GM12878 (cell line): ENCODE measurements around the gene RNPC3. TPM values are rescaled to one million over a fixed set of nuclear protein-coding genes. Genes with fewer than 3 reads are reported as not detected.

Source experiments
- ATAC-seq: fragments of 200-7000 bp; cut with Tn5 transposase; 3 replicates; pipeline ENCODE4 v1.9.1; 2020; ENCODE audit warnings: mild to moderate bottlenecking, moderate library complexity
- BruUV-seq: library from RNA; stranded (reverse); fragments of 400-500 nt; replicated peaks from 2 replicates; lab custom pipeline; 2021; lab: Mats Ljungman, UMichigan
- CTCF ChIA-PET: fragments of 300-600 bp; sonication (Branson Sonifier 250); formaldehyde crosslinking; extraction: SDS; loops from one replicate; lab custom pipeline; 2021; ENCODE audit warnings: inconsistent platforms; lab: Yijun Ruan, JAX
- POLR2A ChIA-PET: fragments of 350-600 bp; formaldehyde crosslinking; extraction: SDS; loops from one replicate; lab custom pipeline; 2021; ENCODE audit warnings: inconsistent platforms; lab: Charles Lee
- RAD21 ChIA-PET: fragments of 300-600 bp; sonication (Branson Sonifier 250); formaldehyde crosslinking; loops from one replicate; lab custom pipeline; 2023; ENCODE audit warnings: antibody characterized with exemption; ENCODE audit not compliant: unreplicated experiment; lab: Charles Lee
- SMC1A ChIA-PET: fragments of 300-600 bp; sonication (Branson Sonifier 250); formaldehyde crosslinking; loops from one replicate; lab custom pipeline; 2023; ENCODE audit not compliant: unreplicated experiment, uncharacterized antibody; lab: Charles Lee
- DNase-seq: peaks from one replicate; pipeline ENCODE4 v3.0.0-alpha.2; 2011; ENCODE audit warnings: low read depth, low spot score
- FAIRE-seq: peaks from 3 replicates; lab custom pipeline; 2011; peaks lifted over from hg19 to GRCh38; lab: Jason Lieb, UNC
- H2AFZ ChIP-seq: 2 replicates; pipeline ENCODE4 v1.6.0; 2011; ENCODE audit warnings: low read depth, low read length, control low read depth; ENCODE audit not compliant: control insufficient read depth
- H3K27ac ChIP-seq: 2 replicates; pipeline ENCODE4 v1.5.1; 2011; ENCODE audit warnings: control low read depth; ENCODE audit not compliant: control insufficient read depth, insufficient read depth
- H3K27me3 ChIP-seq, 2 experiments: replicated peaks in 1 of 2; 2 replicates each; pipeline versions ENCODE4 v1.6.0 to v1.6.1; 2011; ENCODE audit warnings: low read length in 1 of 2; ENCODE audit not compliant: control insufficient read depth in 2 of 2, insufficient read depth in 2 of 2
- H3K36me3 ChIP-seq, 2 experiments: 2 replicates each; pipeline ENCODE4 v1.5.1; 2011; ENCODE audit warnings: low read length in 1 of 2; ENCODE audit not compliant: control insufficient read depth in 2 of 2, insufficient read depth in 2 of 2
- H3K4me1 ChIP-seq: 2 replicates; pipeline ENCODE4 v1.6.1; 2011; ENCODE audit warnings: mild to moderate bottlenecking, low read length, moderate library complexity, mixed read lengths; ENCODE audit not compliant: control insufficient read depth, insufficient read depth
- H3K4me2 ChIP-seq: 2 replicates; pipeline ENCODE4 v1.6.0; 2011; ENCODE audit warnings: control low read depth; ENCODE audit not compliant: control insufficient read depth, insufficient read depth
- H3K4me3 ChIP-seq: fragments of 200-600 bp; sonication (generic); 2 replicates; pipeline ENCODE4 v1.5.1; 2016
- H3K79me2 ChIP-seq: 2 replicates; pipeline ENCODE4 v1.6.0; 2011; ENCODE audit warnings: low read length; ENCODE audit not compliant: control insufficient read depth, insufficient read depth
- H3K9ac ChIP-seq: 2 replicates; pipeline ENCODE4 v1.8.0; 2011; ENCODE audit warnings: low read length, control low read depth, mixed read lengths; ENCODE audit not compliant: control insufficient read depth, insufficient read depth
- H3K9me3 ChIP-seq: replicated peaks from 3 replicates; pipeline ENCODE4 v1.5.1; 2011; ENCODE audit warnings: mild to moderate bottlenecking, low read length; ENCODE audit not compliant: control insufficient read depth, insufficient read depth
- H4K20me1 ChIP-seq: 2 replicates; pipeline ENCODE4 v1.6.0; 2011; ENCODE audit not compliant: control insufficient read depth, insufficient read depth
- FOS ChIP-seq: IDR thresholded peaks from 3 replicates; pipeline ENCODE4 v1.6.1; 2011; ENCODE audit warnings: borderline replicate concordance; ENCODE audit not compliant: insufficient read length; ENCODE audit errors: extremely low read depth
- GATAD2B ChIP-seq: fragments of 450-650 bp; conservative IDR thresholded peaks from 2 replicates; pipeline ENCODE4 v1.6.1; 2017; ENCODE audit warnings: low read depth, mild to moderate bottlenecking, moderate library complexity
- HCFC1 ChIP-seq: fragments of 150-350 bp; IDR thresholded peaks from 2 replicates; pipeline ENCODE4 v1.6.1; 2014; ENCODE audit warnings: low read length
- NFYB ChIP-seq: IDR thresholded peaks from 2 replicates; pipeline ENCODE4 v1.6.1; 2011; ENCODE audit warnings: low read depth, mild to moderate bottlenecking, low read length, improper control_type of control experiment, moderate library complexity; ENCODE audit not compliant: insufficient read depth
- NR2C1 ChIP-seq: fragments of 450-650 bp; IDR thresholded peaks from 2 replicates; pipeline ENCODE4 v1.6.1; 2017; ENCODE audit warnings: antibody characterized with exemption, mild to moderate bottlenecking, moderate library complexity
- PAX5 ChIP-seq: IDR thresholded peaks from 2 replicates; pipeline ENCODE4 v1.6.1; 2011; ENCODE audit warnings: low read depth, low read length, borderline replicate concordance
- SMARCA5 ChIP-seq: fragments of 450-650 bp; IDR thresholded peaks from 2 replicates; pipeline ENCODE4 v1.6.1; 2017; ENCODE audit warnings: mild to moderate bottlenecking
- ZBTB40 ChIP-seq: fragments of 450-650 bp; IDR thresholded peaks from 2 replicates; pipeline ENCODE4 v1.6.1; 2016; ENCODE audit warnings: mild to moderate bottlenecking, moderate library complexity, borderline replicate concordance
- WGBS: methylation state at CpG from one replicate; pipeline ENCODE4 v1.1.6; 2016; ENCODE audit warnings: low lambda C conversion rate; ENCODE audit not compliant: insufficient replicate concordance, insufficient coverage; ENCODE audit errors: missing lambda C conversion rate; 5-methylcytosine and 5-hydroxymethylcytosine counted together
- in situ Hi-C: fragments of 300-500 bp; cut with MboI; formaldehyde crosslinking; loops from 9 replicates; pipeline ENCODE4 v1.14.3; 2018; ENCODE audit warnings: mixed read lengths
- intact Hi-C: fragments of 100-400 bp; cut with micrococcal nuclease; formaldehyde crosslinking; loops from one replicate; pipeline ENCODE4 v1.14.2; 2022; ENCODE audit not compliant: unreplicated experiment
- polyA plus RNA-seq, 11 experiments: library from polyadenylated mRNA; depleted of rRNA in 4 of 11; unstranded in 6 of 11; stranded (reverse) in 5 of 11; fragments of >200 nt; fragmentation: Nextera tagmentation in 4 of 11; fragmentation: Illumina TruSeq in 1 of 11; extraction: Ambion mirVana in 4 of 11; extraction: Trizol in 1 of 11; gene quantifications; 1 replicate in 1 of 11; 2 replicates in 10 of 11; pipeline versions ENCODE4 v1.2.1 to v1.2.3, GENCODE V29; 2011 to 2016; ENCODE audit warnings: inconsistent platforms in 2 of 11, missing spikeins in 2 of 11, low read depth in 1 of 11
- total RNA-seq, 4 experiments: library from RNA; depleted of rRNA in 3 of 4; stranded (reverse); fragments of >200 nt in 3 of 4; fragmentation: Illumina TruSeq in 1 of 4; extraction: Trizol in 1 of 4; gene quantifications; 2 replicates each; pipeline versions ENCODE4 v1.2.1 to v1.2.3, GENCODE V29; 2013 to 2021
- TF ChIP-seq, protein P1 (sequence below): fragments of 150-350 bp; IDR thresholded peaks from 2 replicates; pipeline ENCODE4 v1.6.1; 2016; ENCODE audit warnings: low read depth, low read length
- TF ChIP-seq, protein P2 (sequence below): fragments of 450-650 bp; formaldehyde crosslinking; IDR thresholded peaks from 2 replicates; pipeline ENCODE4 v1.4.0; 2020; ENCODE audit warnings: mild to moderate bottlenecking, moderate library complexity
- TF ChIP-seq, protein P3 (sequence below): IDR thresholded peaks from 2 replicates; pipeline ENCODE4 v1.6.1; 2012; ENCODE audit warnings: low read depth, low read length, improper control_type of control experiment

RNPC3 gene
- total and polyA plus RNA-seq, 10 of the 15 experiments (the other 5 are each of a cell fraction or from before 2014, with no cell fraction given), result 11.4 to 53.7 (median 22.7) TPM

DNA sequence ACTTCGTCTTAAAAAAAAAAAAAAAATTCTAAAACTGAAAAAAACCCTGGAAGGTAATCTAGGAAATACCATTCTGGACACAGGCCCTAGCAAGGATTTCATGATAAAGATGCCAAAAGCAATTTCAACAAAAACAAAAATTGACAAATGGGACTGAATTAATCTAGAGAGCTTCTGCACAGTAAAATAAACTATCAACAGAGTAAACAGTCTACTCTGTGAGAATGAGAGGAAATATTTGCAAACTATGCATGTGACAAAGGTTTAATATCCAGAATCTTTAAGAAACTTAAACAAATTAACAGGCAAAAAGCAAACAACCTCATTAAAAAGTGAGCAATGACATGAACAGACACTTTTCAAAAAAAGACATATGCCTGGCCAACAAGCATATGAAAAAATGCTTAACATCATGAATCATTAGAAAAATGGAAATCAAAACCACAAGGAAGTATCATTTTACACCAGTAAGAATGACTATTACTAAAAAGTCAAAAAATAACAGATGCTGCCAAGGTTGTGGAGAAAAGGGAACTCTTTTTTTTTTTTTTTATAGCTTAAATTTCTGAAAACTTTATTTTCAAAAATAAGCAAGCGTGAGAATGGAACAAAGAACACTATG lies 29.4 kb upstream of the RNPC3 start:
- intact Hi-C loops (no loop called here), in situ Hi-C loops (no loop called here)
- RAD21 ChIA-PET, result no interaction called here
- Histone ChIP-seq H3K79me2 (no peaks in the 10 kb centered on the region), H4K20me1 (no peaks in the 10 kb centered on the region), H2AFZ (no peak overlapping the region), H3K9me3 (no peaks in the 10 kb centered on the region), H3K36me3 (no peaks in the 10 kb centered on the region), H3K4me2 (no peak overlapping the region), H3K9ac (no peak overlapping the region), H3K4me3 (no peak overlapping the region), H3K27ac (no peak overlapping the region), H3K4me1 (no peaks in the 10 kb centered on the region), H3K27me3 (no peaks in the 10 kb centered on the region)
- DNase-seq (no peak), ATAC-seq (no peak), FAIRE-seq (no peak)
- BruUV-seq, result no TSS peak
- POLR2A ChIA-PET, result interaction anchor here (0.7 kb wide), 1 partner anchor 20 kb away, joined by 3 read pairs; no protein-coding TSS in a partner anchor
- SMC1A ChIA-PET, result no interaction called here
- WGBS, result 60% methylated on average over 2 of the region's 2 CpGs
- CTCF ChIA-PET, result no interaction called here
- TF ChIP-seq, protein P1, sequence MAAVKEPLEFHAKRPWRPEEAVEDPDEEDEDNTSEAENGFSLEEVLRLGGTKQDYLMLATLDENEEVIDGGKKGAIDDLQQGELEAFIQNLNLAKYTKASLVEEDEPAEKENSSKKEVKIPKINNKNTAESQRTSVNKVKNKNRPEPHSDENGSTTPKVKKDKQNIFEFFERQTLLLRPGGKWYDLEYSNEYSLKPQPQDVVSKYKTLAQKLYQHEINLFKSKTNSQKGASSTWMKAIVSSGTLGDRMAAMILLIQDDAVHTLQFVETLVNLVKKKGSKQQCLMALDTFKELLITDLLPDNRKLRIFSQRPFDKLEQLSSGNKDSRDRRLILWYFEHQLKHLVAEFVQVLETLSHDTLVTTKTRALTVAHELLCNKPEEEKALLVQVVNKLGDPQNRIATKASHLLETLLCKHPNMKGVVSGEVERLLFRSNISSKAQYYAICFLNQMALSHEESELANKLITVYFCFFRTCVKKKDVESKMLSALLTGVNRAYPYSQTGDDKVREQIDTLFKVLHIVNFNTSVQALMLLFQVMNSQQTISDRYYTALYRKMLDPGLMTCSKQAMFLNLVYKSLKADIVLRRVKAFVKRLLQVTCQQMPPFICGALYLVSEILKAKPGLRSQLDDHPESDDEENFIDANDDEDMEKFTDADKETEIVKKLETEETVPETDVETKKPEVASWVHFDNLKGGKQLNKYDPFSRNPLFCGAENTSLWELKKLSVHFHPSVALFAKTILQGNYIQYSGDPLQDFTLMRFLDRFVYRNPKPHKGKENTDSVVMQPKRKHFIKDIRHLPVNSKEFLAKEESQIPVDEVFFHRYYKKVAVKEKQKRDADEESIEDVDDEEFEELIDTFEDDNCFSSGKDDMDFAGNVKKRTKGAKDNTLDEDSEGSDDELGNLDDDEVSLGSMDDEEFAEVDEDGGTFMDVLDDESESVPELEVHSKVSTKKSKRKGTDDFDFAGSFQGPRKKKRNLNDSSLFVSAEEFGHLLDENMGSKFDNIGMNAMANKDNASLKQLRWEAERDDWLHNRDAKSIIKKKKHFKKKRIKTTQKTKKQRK, result no peak
- TF ChIP-seq SMARCA5 (no peak), PAX5 (no peak), ZBTB40 (no peak), NR2C1 (no peak), FOS (no peak), NFYB (no peak), GATAD2B (no peak), HCFC1 (no peak)
- TF ChIP-seq, protein P2, sequence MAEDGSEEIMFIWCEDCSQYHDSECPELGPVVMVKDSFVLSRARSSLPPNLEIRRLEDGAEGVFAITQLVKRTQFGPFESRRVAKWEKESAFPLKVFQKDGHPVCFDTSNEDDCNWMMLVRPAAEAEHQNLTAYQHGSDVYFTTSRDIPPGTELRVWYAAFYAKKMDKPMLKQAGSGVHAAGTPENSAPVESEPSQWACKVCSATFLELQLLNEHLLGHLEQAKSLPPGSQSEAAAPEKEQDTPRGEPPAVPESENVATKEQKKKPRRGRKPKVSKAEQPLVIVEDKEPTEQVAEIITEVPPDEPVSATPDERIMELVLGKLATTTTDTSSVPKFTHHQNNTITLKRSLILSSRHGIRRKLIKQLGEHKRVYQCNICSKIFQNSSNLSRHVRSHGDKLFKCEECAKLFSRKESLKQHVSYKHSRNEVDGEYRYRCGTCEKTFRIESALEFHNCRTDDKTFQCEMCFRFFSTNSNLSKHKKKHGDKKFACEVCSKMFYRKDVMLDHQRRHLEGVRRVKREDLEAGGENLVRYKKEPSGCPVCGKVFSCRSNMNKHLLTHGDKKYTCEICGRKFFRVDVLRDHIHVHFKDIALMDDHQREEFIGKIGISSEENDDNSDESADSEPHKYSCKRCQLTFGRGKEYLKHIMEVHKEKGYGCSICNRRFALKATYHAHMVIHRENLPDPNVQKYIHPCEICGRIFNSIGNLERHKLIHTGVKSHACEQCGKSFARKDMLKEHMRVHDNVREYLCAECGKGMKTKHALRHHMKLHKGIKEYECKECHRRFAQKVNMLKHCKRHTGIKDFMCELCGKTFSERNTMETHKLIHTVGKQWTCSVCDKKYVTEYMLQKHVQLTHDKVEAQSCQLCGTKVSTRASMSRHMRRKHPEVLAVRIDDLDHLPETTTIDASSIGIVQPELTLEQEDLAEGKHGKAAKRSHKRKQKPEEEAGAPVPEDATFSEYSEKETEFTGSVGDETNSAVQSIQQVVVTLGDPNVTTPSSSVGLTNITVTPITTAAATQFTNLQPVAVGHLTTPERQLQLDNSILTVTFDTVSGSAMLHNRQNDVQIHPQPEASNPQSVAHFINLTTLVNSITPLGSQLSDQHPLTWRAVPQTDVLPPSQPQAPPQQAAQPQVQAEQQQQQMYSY (CRISPR knock-in tag), result no peak
- TF ChIP-seq, protein P3, sequence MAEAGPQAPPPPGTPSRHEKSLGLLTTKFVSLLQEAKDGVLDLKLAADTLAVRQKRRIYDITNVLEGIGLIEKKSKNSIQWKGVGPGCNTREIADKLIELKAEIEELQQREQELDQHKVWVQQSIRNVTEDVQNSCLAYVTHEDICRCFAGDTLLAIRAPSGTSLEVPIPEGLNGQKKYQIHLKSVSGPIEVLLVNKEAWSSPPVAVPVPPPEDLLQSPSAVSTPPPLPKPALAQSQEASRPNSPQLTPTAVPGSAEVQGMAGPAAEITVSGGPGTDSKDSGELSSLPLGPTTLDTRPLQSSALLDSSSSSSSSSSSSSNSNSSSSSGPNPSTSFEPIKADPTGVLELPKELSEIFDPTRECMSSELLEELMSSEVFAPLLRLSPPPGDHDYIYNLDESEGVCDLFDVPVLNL, result no peak
